NCI-H1694 (cell line): ENCODE data around the gene SNHG17.
A peak's percentile ranks its signal among the peaks of the same experiment; 100 is the strongest.
"Not testable (repeated sequence)": the region's sequence is repeated elsewhere in the genome, so short reads cannot be mapped to it uniquely, and the experiment has no call there.

ENCODE experiments used
- DNase-seq: peaks from one replicate; lab custom pipeline; 2025; lab: John Stamatoyannopoulos, UW

The SNHG17 gene

DNA sequence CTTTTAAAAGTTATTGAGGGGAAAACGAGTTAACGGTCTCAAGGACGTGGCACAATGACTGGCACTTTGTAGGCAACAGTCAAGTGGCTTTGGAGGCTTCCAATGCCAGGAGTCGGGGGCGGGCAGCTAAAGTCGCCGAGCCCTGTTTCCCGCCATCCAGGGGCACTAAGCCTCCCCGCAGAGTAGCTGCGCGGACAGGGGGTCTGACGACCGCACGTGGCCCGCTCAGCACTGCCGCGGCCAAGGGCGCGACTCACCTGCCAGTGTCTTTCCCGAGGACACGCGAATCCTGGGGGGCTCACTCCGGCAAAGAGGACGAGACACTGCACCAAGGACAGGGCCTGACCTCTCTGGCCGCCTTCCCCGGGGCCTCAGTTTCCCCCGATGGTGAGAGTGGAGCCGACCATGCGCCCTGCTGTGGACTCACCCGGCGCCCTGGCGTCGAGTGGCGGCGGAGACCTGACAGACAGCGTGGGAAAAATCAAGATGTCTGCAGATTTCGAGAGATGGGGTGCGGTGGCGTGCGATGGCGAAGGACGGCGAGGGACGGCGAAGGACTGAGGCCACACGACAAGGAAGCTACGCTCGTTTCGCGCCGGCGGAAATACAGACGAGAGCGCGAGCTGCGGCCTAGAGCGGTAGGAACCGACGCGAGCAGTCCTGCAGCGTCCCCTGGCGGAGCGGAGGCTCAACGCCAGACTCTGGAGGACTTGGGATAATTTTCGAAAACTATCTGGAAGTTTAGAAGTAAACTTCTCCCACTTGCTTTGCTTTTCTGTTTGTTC lies at the start of gene SNHG17:
TSS of gene SNHG17 (minus strand) at position 559 of the 785 bp plus-strand sequence.
- DNase-seq, result peak; percentile 67

DNA sequence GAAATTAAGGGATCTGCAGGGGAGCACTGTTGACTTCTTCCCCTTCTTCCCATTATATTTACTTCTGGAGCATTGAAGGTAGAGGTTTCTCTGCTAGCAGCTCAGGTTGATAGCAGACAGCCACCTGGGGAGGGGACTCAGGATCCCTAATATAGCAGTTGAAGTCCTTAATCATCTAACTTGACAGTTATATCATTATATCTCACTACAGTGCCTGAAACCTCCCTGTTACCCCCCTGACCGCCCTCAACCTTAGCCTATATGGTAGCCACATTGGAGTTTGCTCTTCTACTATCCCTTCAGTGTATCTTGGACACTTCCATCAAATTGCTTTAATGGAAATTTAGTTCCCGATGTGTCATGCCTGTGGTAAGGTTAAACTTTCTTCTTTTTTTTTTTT lies 44.5 kb upstream of the SNHG17 start:
- no peak for DNase-seq

DNA sequence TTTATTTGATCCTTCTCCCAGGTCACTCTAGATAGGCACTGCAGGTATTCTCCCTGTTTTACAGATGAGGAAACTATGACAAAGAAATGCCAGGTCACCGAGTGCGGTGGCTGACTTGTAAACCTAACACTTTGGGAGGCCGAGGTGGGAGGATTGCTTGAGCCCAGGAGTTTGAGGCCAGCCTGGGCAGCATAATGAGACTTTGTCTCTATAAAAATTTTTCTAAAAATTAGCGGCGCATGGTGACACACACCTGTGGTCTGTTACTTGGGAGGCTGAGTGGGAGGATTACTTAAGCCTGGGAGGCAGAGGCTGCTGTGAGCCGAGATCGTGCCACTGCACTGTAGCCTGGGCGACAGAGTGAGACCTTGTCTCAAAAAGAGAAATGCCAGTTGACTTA lies 42.6 kb upstream of the SNHG17 start:
- no peak for DNase-seq

DNA sequence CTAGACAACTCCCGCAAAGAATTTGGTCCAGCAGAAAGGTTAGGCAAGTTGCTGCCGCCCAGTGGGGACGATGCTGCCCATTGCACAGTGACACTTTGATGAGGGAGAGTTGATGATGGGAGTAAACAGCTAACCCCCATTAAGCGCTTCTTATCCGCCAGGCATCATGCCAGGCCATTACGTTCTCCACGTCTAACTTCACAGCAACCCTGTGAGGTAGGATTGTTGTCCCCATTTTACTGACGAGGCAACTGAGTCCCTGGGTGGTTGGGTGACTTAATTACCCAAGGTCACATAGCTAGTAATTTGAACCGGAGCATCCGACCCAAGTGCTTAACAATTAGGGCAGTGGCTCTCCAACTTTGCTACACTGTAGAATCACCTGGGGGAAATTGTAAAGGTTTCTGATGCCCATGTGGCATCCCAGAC lies 38.3 kb upstream of the SNHG17 start:
- DNase-seq, result no peak

DNA sequence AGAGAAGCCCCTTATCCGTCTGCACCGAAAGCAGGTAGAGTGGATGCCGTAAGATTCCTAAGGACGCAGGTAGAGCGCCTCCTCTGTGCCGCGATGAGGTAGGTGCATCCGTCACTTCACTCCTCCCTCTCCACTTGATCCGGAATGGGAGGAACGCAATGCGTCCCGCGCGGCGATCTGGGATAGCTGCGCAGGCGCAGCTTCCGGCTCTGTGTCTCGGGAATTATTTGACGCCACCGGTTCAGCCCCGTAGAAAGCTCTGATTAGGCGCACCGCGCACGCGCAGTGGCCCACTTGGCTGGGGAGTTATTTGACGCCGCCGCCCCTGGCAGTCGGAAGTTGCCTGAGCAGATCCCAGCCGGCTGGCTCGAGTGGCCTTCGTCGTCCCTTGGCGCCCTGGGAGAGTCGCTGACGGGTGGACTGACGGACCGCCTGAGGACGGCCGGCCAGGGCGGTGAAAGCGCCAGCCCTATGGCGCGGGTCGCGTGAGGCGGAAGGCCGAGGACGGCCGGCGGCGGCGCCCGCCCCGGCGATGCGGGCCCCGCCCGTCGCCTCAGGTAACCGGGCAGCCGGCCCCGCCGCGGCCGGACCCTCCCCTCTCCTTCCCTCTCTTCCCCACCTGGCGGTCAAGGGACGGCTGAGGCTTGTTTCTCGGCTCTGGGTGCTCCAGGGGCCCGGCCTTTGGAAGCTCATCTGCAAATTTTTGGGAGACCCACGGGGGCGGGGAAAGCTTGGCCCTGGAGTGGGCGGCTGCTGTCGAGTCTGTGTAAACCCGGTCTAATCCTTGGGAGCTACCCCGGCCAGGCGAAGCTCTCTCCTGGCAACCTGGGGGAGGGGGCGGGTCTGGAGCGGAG lies 37.6 kb upstream of the SNHG17 start, which contains the start of gene RALGAPB:
TSS of gene RALGAPB (plus strand) at position 331 of the 854 bp plus-strand sequence. CDS start 15,590 bp downstream, outside the sequence.
- DNase-seq, result peak; percentile 96

DNA sequence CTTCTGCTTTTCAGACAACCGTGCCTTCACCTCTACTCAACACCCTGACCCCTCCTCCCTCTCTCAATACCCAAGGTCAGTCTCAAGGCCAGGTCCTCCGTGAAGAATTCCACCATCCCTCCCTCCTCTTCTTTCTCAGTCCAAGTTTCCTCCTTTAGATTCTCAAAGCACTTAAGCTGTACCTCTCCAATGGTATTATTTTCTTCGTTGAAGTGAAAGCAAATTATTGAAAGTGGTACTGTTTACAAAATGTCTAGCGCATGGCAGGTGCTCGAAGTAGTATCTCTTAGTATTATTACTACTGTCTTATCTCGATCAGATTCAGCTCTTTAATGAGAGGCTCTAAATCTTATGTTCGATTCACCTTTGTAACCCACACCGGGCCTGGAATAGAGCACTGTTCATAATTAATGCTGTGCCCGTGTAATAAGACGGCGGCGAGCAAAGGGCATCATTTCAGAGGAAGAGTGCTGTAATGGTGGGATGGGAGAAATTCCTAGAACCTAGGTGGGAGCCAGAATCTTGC lies 36.9 kb upstream of the SNHG17 start:
- DNase-seq, result no peak

DNA sequence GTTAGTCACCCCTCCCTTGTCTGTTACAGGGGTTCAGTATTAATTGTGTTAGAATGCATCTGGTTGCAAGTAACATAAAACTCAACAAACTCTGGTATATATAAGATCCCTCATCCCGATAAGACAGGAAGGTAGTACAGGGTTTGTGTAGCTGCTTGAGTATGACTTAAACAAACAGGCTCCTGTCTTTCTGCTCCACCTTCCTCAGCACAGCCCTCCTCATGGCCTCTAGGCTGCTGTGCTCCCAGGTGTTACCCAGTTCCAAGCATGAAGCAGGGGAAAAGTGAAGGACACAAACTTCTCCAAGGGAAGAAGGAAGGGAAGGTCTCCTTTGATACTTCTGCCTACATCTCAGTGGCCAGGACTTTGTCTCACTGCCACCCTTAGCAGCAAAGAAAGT lies 36.1 kb upstream of the SNHG17 start:
- DNase-seq, result no peak

DNA sequence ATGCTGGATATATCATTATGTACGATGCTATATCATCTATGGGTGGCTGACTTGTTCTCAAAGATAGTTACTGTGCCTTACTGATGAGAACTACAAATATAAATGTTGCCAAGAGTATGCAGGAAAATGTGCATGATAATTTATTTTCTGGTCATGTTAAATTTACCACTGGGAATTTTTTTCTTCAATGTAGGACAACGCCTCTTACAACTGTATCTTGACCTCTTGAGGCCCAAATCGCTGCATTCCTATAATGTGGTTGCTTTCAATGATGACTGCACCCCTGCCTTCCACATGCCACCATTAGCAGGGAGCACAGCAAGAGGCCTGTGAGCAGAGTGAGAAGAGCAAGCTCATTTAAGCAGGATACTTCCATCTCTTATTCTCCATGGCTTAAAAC lies 31.9 kb upstream of the SNHG17 start:
- DNase-seq, result no peak

DNA sequence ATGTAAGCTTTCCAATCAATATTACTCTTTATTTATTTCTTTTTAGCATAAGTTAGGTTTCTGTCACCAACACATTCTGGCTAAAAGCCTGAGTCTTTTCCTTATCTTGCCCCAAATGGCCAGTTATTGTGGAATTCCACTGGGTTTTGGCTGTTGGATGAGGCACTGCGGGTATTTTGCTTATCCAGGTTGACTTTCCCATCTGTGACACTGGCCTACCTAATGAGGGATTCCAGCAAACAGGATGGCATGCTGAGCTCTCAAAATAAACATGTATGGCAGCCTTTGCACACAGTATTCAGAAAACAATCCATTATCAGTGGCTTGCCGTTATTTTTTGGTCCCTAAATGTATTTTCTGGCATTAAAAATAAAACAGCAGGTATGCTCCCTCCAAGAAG lies 31.0 kb upstream of the SNHG17 start:
- DNase-seq, result no peak

DNA sequence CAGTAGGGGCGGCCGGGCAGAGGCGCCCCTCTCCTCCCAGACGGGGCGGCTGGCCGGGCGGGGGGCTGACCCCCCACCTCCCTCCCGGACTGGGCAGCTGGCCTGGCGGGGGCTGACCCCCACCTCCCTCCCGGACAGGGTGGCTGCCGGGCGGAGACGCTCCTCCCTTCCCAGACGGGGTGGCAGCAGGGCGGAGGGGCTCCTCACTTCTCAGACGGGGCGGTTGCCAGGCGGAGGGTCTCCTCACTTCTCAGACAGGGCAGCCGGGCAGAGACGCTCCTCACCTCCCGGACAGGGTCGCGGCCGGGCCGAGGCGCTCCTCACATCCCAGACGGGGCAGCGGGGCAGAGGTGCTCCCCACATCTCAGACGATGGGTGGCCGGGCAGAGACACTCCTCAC lies 26.4 kb upstream of the SNHG17 start:
- DNase-seq, result not testable (repeated sequence)

DNA sequence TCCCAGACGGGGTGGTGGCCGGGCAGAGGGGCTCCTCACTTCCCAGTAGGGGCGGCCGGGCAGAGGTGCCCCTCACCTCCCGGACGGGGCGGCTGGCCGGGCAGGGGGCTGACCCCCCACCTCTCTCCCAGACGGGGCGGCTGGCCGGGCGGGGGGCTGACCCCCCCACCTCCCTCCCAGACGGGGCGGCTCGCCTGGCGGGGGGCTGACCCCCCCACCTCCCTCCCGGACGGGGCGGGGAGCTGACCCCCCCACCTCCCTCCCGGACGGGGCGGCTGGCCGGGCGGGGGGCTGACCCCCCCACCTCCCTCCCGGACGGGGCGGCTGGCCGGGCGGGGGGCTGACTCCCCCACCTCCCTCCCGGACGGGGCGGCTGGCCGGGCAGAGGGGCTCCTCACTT lies 26.0 kb upstream of the SNHG17 start:
- DNase-seq, result not testable (repeated sequence)

DNA sequence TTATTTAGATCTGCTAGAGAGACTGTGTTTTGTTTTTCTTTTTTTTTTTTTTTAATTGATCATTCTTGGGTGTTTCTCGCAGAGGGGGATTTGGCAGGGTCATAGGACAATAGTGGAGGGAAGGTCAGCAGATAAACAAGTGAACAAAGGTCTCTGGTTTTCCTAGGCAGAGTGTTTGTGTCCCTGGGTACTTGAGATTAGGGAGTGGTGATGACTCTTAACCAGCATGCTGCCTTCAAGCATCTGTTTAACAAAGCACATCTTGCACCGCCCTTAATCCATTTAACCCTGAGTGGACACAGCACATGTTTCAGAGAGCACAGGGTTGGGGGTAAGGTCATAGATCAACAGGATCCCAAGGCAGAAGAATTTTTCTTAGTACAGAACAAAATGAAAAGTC lies 25.5 kb upstream of the SNHG17 start:
- DNase-seq, result not testable (repeated sequence)

DNA sequence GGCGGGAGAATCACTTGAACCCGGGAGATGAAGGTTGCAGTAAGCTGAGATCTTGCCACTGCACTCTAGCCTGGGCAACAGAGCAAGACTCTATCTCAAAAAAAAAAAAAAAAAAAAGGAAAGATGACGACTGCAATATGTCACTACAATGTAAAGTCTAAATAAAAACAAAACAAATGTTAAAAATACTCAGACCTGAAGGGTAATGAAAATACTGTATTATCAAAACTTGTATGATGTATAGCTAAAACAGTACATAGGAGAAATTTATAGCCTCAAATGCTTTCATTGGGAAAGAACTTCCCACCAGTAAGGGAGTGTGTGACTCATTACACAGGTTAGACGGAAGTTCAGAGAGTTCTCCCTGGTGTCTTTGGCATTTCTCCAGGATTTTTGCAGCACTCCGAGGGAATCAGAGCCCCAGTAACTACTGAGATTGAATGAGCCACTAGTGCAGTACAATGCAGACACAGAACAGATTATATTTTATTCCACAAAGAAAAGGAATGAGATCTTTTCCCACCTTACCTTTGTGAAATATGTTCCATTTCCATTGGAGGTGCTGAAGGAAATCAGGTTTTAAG lies 25.0 kb upstream of the SNHG17 start:
- DNase-seq, result no peak

DNA sequence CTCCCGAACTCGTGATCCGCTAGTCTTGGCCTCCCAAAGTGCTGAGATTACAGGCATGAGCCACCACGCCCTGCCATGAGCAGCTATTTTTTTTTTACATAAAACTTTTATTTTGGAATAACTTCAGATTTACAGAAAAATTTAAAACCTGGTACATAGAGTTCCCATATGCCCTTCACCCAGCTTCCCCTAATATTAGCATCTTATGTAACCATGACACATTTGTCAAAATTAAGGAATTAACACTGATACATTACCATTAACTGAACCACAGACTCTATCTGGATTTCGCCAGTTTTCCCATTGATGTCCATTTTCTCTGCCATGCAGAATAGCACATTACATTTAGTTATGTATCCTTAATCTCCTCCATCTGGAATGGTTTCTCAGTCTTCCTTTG lies 23.2 kb upstream of the SNHG17 start:
- DNase-seq, result no peak

DNA sequence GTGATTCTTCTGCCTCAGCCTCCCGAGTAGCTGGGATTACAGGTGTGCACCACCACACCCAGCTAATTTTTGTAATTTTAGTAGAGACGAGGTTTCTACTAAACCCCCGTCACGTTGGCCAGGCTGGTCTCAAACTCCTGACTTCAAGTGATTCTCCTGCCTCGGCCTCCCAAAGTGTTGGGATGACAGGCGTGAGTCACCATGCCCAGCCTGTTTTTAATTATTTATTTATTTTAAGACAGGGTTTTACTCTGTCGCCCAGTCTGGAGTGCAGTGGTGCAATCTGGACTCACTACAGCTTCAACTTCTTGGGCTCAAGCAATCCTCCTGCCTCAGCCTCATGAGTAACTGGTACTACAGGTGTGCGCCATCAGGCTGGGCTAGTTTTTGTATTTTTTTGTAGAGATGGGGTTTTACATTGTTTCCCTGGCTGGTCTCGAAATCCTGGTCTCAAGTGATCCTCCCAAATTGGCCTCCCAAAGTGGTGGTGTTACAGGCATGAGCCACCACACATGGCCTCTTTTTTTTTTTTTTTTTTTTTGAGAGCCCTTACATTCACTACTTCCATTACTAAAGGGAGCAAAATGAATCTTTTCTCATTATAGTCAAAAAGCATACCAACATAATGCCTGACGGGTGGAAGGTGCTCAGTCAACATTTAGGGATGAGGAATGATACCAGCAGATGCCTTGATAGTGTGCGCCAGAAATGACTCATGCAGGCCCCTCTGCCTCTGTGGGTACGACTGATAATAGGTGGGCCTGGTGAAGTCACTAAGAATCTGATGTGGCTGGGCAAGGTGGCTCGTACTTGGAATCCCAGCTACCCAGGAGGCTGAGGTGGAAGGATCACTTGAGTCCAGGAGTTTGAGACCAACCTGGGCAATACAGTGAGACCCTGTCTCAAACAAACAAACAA lies 19.7 kb upstream of the SNHG17 start:
- no peak for DNase-seq

DNA sequence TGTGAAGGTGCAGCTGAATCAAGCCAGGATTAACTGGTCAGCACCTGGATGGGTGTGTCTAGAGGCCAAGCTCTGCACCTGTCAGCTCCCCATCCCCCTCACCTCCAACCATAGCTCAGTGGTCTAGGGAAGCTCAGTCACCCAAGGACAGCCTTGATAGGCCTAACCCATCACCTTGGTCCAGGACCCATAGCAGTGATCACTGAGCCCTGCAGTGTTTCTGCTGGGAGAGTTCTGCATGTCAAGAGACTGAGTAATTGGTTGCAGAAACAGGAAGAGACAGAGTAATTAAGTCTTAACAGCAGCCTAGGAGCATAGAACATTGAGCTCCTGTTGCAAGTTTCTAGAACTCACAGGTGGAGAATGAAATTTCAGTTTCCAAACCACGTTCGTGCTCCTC lies 18.8 kb upstream of the SNHG17 start:
- no peak for DNase-seq

DNA sequence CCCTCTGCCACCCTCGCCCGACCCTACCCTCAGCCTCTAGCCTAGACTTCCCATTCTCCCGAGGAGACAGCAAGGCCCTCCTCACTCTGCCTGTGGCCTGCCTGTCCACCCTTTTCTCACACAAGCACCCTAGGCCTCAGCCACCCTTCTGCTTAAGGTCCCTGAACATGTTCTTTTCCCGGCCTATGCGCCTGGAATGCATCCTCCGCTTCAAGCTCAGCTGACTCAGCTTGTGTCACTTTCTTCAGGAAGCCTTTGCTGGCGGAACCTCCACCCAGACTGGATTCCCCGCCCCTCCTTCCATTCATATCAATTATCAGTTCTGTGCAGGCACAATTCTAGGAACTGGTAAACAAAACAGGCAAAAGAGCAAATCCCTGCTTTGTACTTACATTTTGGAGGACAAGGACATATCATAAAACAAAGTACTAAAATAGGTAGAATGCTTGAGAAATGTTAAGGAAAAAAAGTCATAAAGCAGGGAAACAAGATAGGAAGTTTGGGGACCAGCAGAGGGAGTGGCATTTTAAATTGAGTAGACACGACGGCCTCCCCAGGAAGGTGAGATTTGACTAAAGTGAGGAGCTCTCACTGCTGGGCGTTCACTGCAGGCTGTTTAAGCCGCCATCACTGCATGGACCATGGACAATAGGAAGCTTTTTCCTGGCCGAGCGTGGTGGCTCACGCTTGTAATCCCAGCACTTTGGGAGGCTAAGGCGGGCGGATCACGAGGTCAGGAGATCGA lies 17.9 kb upstream of the SNHG17 start:
- DNase-seq, result no peak

DNA sequence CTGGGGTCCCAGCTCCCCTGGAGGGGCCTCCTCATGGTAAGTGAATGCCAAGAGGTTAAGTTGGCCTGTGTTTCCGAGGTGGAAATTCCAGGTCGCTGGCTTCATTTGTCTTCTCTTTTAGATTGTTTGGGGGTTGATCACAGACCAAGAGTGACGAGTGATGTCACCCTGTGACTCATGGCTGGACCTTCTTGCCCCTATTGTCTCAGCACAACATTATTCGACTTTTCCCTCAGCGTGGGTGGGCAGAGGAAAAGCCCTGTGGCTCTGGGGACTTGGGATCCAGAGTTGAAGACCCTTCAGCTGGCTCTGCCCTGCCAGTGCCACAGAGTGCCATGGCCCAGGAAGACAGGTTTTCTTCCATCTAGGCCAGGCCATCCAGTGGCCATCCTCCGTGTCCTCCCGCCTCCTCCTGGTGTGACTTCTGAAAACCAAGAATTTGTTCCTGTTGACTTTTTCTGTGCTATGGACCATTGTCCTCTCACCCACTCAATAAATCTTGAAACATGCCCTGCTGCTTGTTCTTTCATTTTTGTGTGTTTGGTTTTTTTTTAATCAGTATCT lies 15.4 kb upstream of the SNHG17 start:
- no peak for DNase-seq

DNA sequence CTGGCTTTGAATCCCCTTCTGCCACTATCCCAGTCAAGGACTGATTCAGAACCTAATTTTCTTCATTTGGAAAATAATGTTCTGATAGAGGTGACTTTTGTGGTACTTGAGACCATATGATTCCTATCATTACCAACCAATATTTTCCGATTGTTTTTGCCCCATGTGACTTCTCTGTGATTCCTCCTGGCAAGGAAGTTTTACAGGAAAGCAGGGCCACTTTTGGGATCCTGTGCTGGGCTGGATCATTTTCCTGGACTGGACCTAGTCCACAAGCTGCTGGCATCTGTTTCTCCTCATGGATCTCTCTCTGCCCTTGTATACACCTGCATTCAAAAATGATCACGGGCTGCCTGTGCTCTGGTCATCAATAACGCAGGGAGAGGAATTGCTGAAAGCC lies 13.9 kb upstream of the SNHG17 start:
- no peak for DNase-seq

DNA sequence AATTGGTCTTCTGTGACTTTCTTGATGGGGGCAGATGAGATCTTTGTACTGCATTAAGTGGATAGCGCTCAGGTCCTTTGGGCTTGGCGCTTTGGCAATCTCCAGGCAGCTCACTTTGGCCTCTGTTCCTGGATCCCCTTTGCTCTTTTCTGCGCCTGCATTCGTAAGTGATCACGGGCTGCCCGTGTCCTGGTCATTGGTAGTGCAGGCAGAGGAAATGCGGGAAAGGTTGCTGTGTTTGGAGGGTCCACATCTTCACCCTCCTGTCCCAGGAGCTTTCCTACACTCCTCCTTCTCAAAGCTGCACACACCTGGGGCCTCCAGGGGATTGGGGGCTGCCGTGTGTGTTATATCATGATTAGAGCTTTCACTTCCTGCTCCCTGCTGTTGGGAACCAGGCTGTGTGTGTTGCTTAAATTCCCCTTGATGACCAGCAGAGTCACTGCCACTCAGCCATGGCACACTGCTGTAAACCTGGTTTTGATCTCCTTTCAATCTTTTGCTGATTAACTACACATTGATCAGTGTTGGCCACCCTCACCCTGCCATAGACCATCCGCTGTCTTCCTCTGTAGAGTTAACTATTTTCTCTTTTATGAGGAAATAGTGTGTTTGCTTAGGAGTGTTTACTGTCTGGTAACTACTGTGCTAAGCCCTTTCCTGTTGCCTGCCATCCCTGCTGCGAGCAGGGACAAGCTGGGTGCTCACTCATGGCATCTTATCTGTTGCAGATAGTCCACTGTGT lies 13.0 kb upstream of the SNHG17 start:
- DNase-seq, result no peak
